H1 (cell line): ENCODE measurements around the gene FAM184B.

Experiments
- CEBPB ChIP-seq: IDR thresholded peaks from 2 replicates; pipeline ENCODE4 v1.6.1; 2012; ENCODE audit warnings: low read depth, low read length
- CHD1 ChIP-seq: IDR thresholded peaks from 2 replicates; pipeline ENCODE4 v1.6.1; 2012; ENCODE audit warnings: low read depth, low read length, improper control_type of control experiment
- CHD2 ChIP-seq: IDR thresholded peaks from 2 replicates; pipeline ENCODE4 v1.6.1; 2012; ENCODE audit warnings: low read length, improper control_type of control experiment
- CTCF ChIP-seq, 3 experiments: IDR thresholded peaks; 1 replicate in 2 of 3; 2 replicates in 1 of 3; pipeline versions ENCODE4 v1.5.1 to v1.6.1; 2011; ENCODE audit warnings: low read length in 3 of 3, mild to moderate bottlenecking in 3 of 3, inconsistent platforms in 2 of 3, low read depth in 1 of 3, moderate library complexity in 1 of 3; ENCODE audit not compliant: insufficient read depth in 1 of 3; ENCODE audit errors: control extremely low read depth in 1 of 3
- EGR1 ChIP-seq: IDR thresholded peaks from 2 replicates; pipeline ENCODE4 v1.6.1; 2011; ENCODE audit warnings: low read depth, low read length, borderline replicate concordance
- EP300 ChIP-seq, 2 experiments: IDR thresholded peaks; 1 replicate in 1 of 2; 2 replicates in 1 of 2; pipeline ENCODE4 v1.6.1; 2011 to 2012; ENCODE audit warnings: low read depth in 2 of 2, low read length in 2 of 2, mild to moderate bottlenecking in 2 of 2, borderline replicate concordance in 1 of 2, inconsistent platforms in 1 of 2, moderate library complexity in 1 of 2
- EZH2 ChIP-seq: fragments of 200-600 bp; sonication (generic); IDR thresholded peaks from 2 replicates; pipeline ENCODE4 v1.7.1; 2012; ENCODE audit warnings: low read depth, mild to moderate bottlenecking, moderate library complexity, low read length, inconsistent platforms; ENCODE audit not compliant: severe bottlenecking
- FOSL1 ChIP-seq: IDR thresholded peaks from 2 replicates; pipeline ENCODE4 v1.6.1; 2011; ENCODE audit warnings: mild to moderate bottlenecking, low read depth, low read length, moderate library complexity; ENCODE audit not compliant: insufficient read depth
- MAFK ChIP-seq: IDR thresholded peaks from 2 replicates; pipeline ENCODE4 v1.6.1; 2012; ENCODE audit warnings: low read depth, mild to moderate bottlenecking, improper control_type of control experiment, low read length
- POLR2AphosphoS5 ChIP-seq: IDR thresholded peaks from 2 replicates; pipeline ENCODE4 v1.6.1; 2011; ENCODE audit warnings: low read depth, low read length
- RXRA ChIP-seq: IDR thresholded peaks from 2 replicates; pipeline ENCODE4 v1.6.1; 2011; ENCODE audit warnings: low read depth, mild to moderate bottlenecking, low read length, moderate library complexity; ENCODE audit not compliant: insufficient read depth
- SUZ12 ChIP-seq: fragments of 200-600 bp; sonication (generic); IDR thresholded peaks from 2 replicates; pipeline ENCODE4 v1.6.1; 2012; ENCODE audit warnings: mild to moderate bottlenecking, inconsistent platforms, low read length, moderate library complexity, mixed read lengths
- TBP ChIP-seq: IDR thresholded peaks from 2 replicates; pipeline ENCODE4 v1.6.1; 2011; ENCODE audit warnings: low read depth, low read length, improper control_type of control experiment
- ZNF274 ChIP-seq: IDR thresholded peaks from 2 replicates; pipeline ENCODE4 v1.7.0; 2012; ENCODE audit warnings: low read length, borderline replicate concordance; ENCODE audit errors: extremely low read depth

GRCh38 chr4:17816142-17816541 is 34.7 kb upstream of the FAM184B start:
- TF ChIP-seq CTCF (IDR thresholded peaks at IDR 0.05; ENCODE audit: control extremely low read depth in 1 of 3, insufficient read depth in 1 of 3, low read depth in 1 of 3, low read length in 3 of 3) (no peak), EGR1 (no peak), RXRA (no peak), EP300 (IDR thresholded peaks at IDR 0.05; ENCODE audit: borderline replicate concordance in 1 of 2, low read depth in 2 of 2, low read length in 2 of 2) (no peak), EZH2 (no peak), MAFK (no peak), SUZ12 (no peak), ZNF274 (no peak), CEBPB (no peak), CHD2 (no peak), TBP (no peak), CHD1 (no peak), FOSL1 (no peak), POLR2AphosphoS5 (no peak)
